Right lobe of liver (tissue), 4 donors: ENCODE measurements around the gene LMOD3.

Experiments
- CTCF ChIP-seq, 4 donors: fragments of 200-600 bp in 3 of 4; fragments of 450-650 bp in 1 of 4; IDR thresholded peaks; one replicate each; pipeline versions ENCODE4 v1.5.1 to v1.8.0; 2016 to 2022; ENCODE audit warnings: antibody characterized with exemption in 4 of 4, mild to moderate bottlenecking in 2 of 4
- POLR2A ChIP-seq: fragments of 450-650 bp; IDR thresholded peaks from one replicate; pipeline ENCODE4 v1.6.1; 2017; ENCODE audit warnings: antibody characterized with exemption, mild to moderate bottlenecking
- donor health status: DM: no; HTN: no; CAD: no.
- donor health status: DM: no; HTN: no; CAD: no.
- donor health status: DM: no; HTN: yes; CAD: no.

GRCh38 chr3:69160107-69160506 is 37.7 kb upstream of the LMOD3 start:
- TF ChIP-seq CTCF (IDR thresholded peaks at IDR 0.05), result no peak
- no peak for TF ChIP-seq POLR2A
